NT2/D1 (cell line): ENCODE data around the gene HS3ST3B1.

Experiments
- YY1 ChIP-seq: IDR thresholded peaks from 2 replicates; pipeline ENCODE4 v1.6.1; 2011; ENCODE audit not compliant: insufficient read length, insufficient read depth
- ZNF274 ChIP-seq: IDR thresholded peaks from 2 replicates; pipeline ENCODE4 v1.6.1; 2011; ENCODE audit warnings: mild to moderate bottlenecking, low read depth, low read length

- TF ChIP-seq ZNF274, result no peak
- TF ChIP-seq YY1, result no peak
Observed at GRCh38 chr17:14307560-14308024, 6.7 kb downstream of the HS3ST3B1 start.
